Hippocampal formation (tissue), 2 donors: Measurements from ENCODE around the gene PRICKLE3.

ENCODE experiments used
- DNase-seq, 2 donors: peaks; one replicate each; lab custom pipeline; 2025; lab: John Stamatoyannopoulos, UW

The PRICKLE3 gene

GRCh38 chrX:49205443-49205842, 19.3 kb upstream of the PRICKLE3 start:
- DNase-seq, result no peak

- DNase-seq, result no peak
These were observed 18.5 kb upstream of the PRICKLE3 start for GRCh38 chrX:49204709-49205108.

DNA sequence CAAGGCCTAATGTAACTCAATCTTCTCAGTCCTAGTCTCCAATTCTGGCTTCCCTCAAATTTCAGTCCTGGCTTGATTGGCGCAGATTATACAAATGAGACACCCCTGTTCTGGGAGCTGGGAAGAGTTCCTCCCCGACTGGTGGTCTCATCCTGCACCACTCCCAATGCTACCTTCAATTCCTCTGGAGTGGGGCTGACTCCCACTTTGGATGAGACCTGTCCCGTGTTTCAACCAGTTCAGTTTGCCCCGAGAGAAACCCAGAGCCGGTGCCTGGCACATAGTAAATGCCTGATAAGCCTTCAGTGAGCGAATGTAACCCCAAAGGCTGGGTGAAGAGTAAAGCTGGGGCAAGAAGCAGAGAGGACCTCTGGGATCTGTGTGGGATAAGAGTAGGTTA, 17.8 kb upstream of the PRICKLE3 start:
- no peak for DNase-seq

DNA sequence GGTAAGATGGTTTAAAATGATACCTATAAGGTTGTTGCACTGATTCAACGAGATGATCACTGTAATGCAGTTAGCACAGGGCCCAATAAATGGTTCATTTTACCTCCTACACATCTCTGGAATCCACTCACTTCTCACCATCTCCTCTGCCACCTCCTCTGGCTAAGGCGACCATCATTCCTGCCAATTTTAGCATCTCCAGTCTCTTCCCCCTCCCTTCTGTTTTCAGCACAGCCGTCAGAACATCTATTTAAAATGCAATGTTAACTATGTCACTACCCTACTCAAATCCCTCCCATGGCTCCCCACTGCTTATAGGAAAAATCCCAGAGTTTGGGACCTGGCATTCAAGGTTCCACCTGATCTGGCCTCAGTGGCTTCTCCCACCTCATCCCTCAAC, 17.4 kb upstream of the PRICKLE3 start:
- DNase-seq, result peak in 1 of 2 donors; percentile 3

DNA sequence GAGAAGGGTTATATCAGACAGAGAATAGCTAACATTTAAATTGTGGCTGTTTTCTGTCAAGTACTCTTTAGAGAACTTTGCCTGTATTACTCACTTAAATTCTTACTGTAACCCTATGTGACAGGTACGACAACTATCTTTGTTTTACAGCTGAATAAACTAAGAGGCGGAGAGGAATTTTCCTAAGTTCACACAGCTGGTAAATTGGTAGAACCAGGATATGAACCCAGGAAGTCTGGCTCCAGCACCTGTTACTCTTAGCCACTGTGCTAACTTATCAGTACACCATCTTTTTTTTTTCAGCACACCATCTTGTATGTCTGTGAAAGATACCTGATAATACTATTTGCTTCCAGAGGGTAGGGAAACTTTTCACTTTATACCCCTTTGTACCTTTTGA, 15.8 kb upstream of the PRICKLE3 start:
- no peak for DNase-seq

DNA sequence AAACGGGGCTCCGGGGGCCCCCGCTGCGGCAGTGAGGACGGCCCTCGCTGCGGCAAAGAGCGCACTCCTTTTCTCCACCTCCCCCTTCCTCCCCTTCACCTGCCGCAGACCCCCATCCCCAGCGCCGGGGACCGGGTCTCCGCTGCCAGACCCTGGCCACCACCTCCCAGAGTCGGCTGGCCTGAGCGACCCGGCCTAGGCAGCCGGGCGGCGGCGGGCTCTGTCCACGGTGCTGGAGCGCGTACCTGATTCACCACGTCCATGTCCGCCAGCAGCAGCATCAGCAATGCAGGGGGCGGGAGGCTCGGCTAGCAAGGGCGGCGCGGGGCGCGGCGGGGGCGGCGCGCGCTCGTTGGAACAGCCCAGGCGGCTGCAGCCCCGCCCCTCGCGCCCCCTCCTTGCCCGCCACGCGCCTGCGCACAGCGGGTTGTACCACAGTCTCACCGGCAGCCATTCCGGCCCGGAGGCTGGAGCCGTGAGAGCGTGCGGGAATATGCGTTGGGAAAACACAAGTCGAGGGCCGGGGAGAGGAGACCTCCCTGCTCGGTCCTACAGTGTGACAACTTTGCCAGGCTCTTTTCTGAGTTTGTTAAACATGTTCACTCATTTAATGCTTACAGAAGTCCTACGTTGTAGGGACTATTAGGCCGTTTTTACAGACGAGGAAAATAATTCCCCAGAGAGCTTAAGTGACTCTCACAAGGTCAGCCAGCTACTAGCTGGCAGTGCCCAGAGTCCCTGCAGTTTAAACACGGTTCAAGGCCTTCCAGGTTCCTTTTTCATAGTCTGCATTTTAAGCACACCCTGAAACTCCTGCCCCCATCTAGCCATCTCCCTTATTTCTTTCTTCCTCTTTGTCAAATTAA, 14.0 kb upstream of the PRICKLE3 start, which contains the start of gene SYP:
TSS of gene SYP (minus strand) at position 288 of the 866 bp plus-strand sequence. CDS start at position 281, 7 bp downstream.
- DNase-seq, result peak; percentile 66 to 80

GRCh38 chrX:49199315-49199595, 13.1 kb upstream of the PRICKLE3 start:
- DNase-seq, result no peak

DNA sequence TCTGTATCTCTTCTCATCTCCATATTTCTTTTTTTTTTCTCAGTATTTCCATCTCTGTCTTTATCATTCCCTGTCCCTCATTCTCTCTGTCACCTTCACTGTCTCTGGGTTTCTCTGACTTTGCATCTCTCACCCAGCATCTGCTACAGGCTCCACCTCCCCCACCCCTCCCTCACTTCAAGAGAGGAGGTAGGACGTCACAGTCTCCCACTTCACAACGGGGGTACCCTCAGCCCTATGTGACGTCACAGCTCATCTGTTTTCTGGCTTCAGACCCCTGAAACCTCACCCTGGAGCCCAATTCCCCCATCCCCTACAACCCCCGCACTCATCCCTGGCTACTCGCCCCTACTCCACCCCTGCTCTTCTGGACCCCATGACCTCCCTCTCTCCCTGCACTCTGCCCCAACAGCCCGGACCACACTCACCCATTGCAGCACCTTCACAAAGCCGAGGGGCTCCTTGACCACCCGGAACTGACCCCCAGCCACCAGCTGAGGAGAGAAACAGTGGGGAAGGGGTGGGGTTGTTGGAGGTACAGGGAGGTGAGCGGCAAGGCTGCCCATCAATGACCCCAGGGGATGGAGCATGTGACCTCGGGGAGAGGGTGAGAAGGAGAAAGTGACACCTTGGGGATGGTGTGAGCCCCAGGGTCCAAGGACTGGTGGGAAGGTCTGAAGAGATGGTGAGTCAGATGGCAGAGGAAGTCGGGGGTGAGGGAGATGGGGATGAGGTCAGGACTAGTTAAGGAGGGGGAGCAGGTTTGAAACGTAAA, 12.6 kb upstream of the PRICKLE3 start:
- DNase-seq, result no peak

DNA sequence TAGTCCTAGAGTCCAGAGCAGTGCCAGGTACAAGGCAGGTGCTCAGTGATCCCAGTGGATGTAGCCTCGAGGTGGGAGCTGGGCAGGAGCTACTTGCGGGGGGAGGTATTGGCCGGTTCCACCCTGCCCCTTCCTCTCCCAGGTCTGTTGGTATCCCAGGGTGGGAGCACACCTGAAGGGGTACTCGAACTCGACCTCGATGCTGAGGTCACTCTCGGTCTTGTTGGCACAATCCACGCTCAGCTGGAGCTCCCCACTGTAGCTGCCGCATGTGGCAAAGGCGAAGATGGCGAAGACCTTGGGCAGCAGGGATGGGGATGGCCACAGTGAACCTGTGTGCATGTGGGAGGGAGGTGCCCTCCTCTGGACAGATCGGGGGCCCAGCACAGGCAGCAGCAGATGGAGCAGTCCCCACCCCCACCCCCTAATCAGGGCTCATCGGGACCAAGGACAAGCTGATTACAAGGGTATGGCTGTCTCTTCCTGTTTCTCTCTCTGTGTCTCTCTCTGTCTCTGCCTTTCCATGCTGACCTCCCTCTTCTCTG, 11.4 kb upstream of the PRICKLE3 start:
- no peak for DNase-seq

- DNase-seq, result no peak
These were observed 7.4 kb upstream of the PRICKLE3 start for GRCh38 chrX:49193542-49193964.

- DNase-seq, result no peak
These were observed 6.7 kb upstream of the PRICKLE3 start for GRCh38 chrX:49192722-49193328.

- DNase-seq, result no peak
These were observed 5.4 kb upstream of the PRICKLE3 start for GRCh38 chrX:49191574-49192011.

GRCh38 chrX:49190821-49191573, 4.8 kb upstream of the PRICKLE3 start:
- DNase-seq, result peak; percentile 93 to 100

DNA sequence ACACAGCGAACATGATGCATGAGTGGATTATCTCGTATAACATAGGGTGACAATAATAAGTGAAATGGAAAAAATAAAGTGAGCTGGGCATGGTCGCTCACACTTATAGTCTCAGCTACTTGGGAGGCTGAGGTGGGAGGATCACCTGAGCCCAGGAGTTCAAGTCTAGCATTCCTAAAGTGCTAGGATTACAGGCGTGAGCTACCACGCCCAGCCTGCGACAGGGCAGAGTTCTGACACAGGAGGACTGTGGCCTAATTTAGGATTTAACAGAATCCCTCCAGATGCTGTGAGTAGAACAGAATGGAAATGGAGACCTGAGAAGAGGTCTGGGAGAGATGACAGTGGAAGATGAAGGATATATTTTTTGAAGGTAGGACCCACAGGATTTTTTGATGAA, 3.4 kb upstream of the PRICKLE3 start:
- no peak for DNase-seq

DNA sequence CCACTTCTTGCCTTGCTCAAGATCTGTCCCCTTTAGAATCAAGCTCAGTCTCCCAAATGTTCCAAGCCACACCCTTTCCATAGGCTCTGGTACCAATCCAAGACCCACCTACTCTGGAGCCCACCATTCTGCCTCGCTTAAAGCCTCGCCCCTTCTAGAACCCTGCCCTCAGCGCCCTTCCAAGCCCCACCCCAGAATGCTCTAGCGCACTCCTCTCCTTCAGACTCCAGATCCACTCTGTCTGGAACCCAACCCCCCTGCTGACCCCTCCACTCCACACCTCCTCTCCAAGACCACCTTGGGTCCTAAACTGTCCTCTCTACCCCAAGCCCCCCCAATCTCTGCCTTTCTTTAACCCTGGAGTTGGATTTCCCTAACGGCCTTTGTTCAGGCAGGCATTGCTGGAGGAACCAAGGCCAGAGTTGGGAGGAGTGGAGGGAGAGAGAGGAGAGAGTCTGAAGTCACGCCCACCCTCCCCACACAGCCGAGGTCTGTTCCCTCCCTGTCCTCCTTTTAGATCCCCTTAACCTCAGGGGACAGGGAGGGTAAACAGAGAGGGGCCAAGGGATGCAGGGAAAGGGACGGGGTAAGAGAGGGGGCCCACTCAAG, 2.4 kb upstream of the PRICKLE3 start:
- no peak for DNase-seq

DNA sequence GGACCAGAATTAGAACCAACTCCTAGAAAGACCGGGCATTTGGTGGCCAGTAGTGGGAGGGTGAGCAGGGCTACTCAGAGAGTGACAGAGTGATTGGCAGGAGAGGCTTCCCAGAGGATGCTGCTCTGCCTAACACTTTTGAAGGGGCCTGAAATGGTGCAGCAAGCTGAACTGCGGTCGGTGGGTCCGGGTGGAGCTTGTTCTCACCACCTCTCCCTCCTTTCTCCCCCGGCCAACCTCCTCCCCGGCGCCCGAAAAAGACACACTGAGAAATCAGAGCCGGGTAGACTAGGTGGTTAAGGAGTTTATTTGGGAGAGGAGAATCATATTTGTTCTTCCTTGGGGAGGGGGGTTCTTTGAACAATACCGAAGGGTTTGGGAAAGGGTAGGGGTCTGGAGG, 1.4 kb upstream of the PRICKLE3 start:
- DNase-seq, result no peak

- DNase-seq, result no peak
These were observed 838 bp upstream of the PRICKLE3 start for GRCh38 chrX:49187028-49187394.

DNA sequence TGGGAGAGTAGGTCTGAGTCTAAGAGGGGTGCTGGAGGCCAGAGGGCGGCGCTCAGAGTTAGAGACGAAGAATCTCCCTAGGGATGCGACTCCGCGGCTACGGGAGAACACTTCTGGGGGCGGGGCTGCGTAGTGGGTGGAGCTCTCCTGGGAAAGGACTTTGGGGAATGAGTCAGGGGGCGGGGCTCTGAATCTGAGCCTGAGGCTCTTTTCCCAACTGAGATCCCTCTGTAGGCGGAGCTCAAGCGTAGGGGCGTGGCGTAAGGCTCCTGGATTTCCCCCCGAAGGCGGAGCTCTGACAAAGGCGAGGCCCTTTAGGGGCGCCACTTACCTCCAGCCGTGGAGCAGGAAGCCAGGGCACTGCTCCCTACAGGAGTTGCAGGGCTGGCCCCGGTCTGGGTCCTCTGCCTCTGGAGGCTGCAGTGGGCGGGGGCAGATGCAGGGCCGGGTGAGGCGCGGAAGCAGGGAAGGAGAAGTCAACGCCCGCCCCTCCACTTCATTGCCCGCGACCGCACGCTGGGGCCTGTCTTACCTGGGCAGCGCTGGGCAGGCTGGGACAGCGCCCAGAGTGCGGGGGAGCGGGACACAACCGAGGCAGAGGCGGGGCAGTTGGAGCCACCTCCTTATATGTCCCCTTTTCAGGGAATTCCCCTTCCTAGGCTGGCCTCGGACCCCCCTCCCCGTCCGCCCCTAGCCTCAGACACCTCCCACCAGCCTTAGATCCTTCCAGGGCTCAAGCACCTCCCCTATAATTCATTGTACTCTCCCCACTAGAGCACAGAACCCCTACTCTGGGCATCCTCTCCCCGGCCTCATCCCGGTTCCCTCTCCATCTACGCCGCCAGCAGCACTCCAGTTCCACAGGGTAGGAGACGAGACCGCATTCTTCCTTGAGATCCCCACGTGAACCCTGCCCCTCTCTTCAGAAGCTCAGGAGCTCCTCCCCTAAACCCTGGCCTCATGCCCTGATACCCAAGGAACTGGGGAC, 1.6 kb downstream of the PRICKLE3 start:
- DNase-seq, result no peak

GRCh38 chrX:49183701-49184281, 2.4 kb downstream of the PRICKLE3 start:
- no peak for DNase-seq

- no peak for DNase-seq
These were observed 6.8 kb downstream of the PRICKLE3 start for GRCh38 chrX:49179358-49179757.
